ENCODE measurements around the gene RXRB. TPM values are rescaled to one million over a fixed set of nuclear protein-coding genes. Genes with fewer than 3 reads are reported as not detected.
"Not testable (repeated sequence)": the region's sequence is repeated elsewhere in the genome, so short reads cannot be mapped to it uniquely, and the experiment has no call there.

The RXRB gene
- total and polyA plus RNA-seq, 8 donors, result 20.1 to 68.3 (median 24.6) TPM

DNA sequence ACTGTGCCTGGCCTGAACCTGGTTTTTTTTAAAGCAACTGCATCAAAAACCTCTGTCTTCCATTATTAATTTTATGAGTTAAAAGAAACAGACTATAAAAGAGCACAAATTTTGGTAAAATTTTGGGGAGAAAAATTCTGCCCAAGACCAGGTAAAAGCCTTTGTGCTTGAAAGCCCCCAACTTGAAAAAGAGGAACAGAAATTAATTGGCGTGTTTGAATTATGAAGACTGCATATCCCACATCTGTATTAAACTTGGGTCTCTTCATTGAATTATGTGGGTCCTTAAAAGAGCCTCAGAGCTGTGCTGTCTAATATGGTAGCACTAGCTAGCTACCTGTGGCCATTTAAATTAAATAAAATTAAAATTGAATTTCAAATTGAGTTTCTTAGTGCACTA is 49.4 kb downstream of the RXRB start:
- Histone ChIP-seq H3K9me3 (no peaks in the 10 kb centered on the region), H3K27ac (no peak overlapping the region), H3K4me1 (no peaks in the 10 kb centered on the region), H3K36me3 (no peaks in the 10 kb centered on the region), H3K4me3 (no peak overlapping the region), H3K27me3 (peaks cover 0 to 3% (median 0%) of the 10 kb centered on the region in 4 donors)
- intact Hi-C loops (cut with DNase I), result no loop called here
- ATAC-seq (no peak), DNase-seq (no peak), FAIRE-seq (no peak)
- 57 to 91% methylated on average over 1 of the region's 1 CpG for WGBS, 2 donors
- TF ChIP-seq, protein P1, sequence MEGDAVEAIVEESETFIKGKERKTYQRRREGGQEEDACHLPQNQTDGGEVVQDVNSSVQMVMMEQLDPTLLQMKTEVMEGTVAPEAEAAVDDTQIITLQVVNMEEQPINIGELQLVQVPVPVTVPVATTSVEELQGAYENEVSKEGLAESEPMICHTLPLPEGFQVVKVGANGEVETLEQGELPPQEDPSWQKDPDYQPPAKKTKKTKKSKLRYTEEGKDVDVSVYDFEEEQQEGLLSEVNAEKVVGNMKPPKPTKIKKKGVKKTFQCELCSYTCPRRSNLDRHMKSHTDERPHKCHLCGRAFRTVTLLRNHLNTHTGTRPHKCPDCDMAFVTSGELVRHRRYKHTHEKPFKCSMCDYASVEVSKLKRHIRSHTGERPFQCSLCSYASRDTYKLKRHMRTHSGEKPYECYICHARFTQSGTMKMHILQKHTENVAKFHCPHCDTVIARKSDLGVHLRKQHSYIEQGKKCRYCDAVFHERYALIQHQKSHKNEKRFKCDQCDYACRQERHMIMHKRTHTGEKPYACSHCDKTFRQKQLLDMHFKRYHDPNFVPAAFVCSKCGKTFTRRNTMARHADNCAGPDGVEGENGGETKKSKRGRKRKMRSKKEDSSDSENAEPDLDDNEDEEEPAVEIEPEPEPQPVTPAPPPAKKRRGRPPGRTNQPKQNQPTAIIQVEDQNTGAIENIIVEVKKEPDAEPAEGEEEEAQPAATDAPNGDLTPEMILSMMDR (IDR thresholded peaks at IDR 0.05), result no peak

DNA sequence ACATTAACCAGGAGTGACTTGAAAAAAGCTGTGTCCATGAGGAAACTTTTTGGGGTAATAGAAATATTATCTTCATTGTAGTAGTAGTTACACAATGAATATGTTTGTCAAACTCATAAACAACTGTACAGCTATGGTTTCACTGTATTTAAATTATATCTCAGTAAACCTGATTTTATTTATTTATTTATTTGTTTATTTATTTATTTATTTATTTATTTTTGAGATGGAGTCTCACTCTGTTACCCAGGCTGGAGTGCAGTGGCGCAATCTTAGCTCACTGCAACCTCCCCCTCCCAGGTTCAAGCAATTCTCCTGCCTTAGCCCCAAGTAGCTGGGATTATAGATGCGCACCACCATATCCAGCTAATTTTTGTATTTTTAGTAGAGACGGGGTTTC is 49.9 kb downstream of the RXRB start:
- FAIRE-seq; H3K4me3 ChIP-seq; H3K9me3 ChIP-seq; ATAC-seq; H3K4me1 ChIP-seq; H3K27me3 ChIP-seq; H3K36me3 ChIP-seq; H3K27ac ChIP-seq; DNase-seq; intact Hi-C loops (cut with DNase I): not testable (repeated sequence)
- WGBS, 2 donors, result 73 to 96% methylated on average over 3 of the region's 3 CpGs

GRCh38 chr6:33147807-33148666 is 52.4 kb downstream of the RXRB start:
- ATAC-seq, result peak; percentile 46 to 85 (median 74)
- peak; percentile 80 for FAIRE-seq
- no peak for DNase-seq
- H3K9me3 ChIP-seq, result no peaks in the 10 kb centered on the region
- H3K4me1 ChIP-seq, result no peaks in the 10 kb centered on the region
- TF ChIP-seq, protein P1 (IDR thresholded peaks at IDR 0.05), result peak; percentile 35 to 74 (median 59)
- WGBS, 2 donors, result 39 to 46% methylated on average over 8 of the region's 8 CpGs
- intact Hi-C loops (cut with DNase I), result no loop called here
- H3K4me3 ChIP-seq, result no peak overlapping the region
- no peaks in the 10 kb centered on the region for H3K36me3 ChIP-seq
- H3K27ac ChIP-seq, result no peak overlapping the region
- no peaks in the 10 kb centered on the region for H3K27me3 ChIP-seq

- TF ChIP-seq, protein P1 (IDR thresholded peaks at IDR 0.05), result no peak
- Histone ChIP-seq H3K27ac (no peak overlapping the region), H3K4me1 (no peaks in the 10 kb centered on the region), H3K27me3 (no peaks in the 10 kb centered on the region), H3K9me3 (no peaks in the 10 kb centered on the region), H3K36me3 (no peaks in the 10 kb centered on the region), H3K4me3 (no peak overlapping the region)
- ATAC-seq (peak in 3 of 4 donors; percentile 66 to 80 (median 74)), DNase-seq (no peak), FAIRE-seq (no peak)
- WGBS, 2 donors, result 7 to 35% methylated on average over 1 of the region's 1 CpG
- intact Hi-C loops (cut with DNase I), result no loop called here
These were observed 56.1 kb downstream of the RXRB start for GRCh38 chr6:33144373-33144772.

Small RNAs within 50 kb of the gene (microRNA-seq; reads per million reads assigned to microRNA genes)
- gene MIR219A1, result 6.2 to 6.8 reads per million in 2 donors

Other genes with a start within 250 kb of the RXRB start
- 10 to 100 TPM in 4 of 6 donors, 1 to 10 TPM in 2; 6.8 to 72.9 (median 17.0) TPM for gene HLA-DMA, start 247.6 kb downstream of the RXRB start, total RNA-seq
- gene HLA-DMA, start 247.6 kb downstream of the RXRB start, polyA plus RNA-seq, result 10 to 100 TPM; 25.0 to 34.0 TPM
- gene BRD2, start 232.1 kb downstream of the RXRB start, total RNA-seq, result 10 to 100 TPM; 50.5 to 98.4 (median 80.2) TPM
- gene BRD2, start 232.1 kb downstream of the RXRB start, polyA plus RNA-seq, result 100 to 1,000 TPM in 1 of 2 donors, 10 to 100 TPM in 1; 94.3 to 128 TPM
- 10 to 100 TPM in 1 of 6 donors, 1 to 10 TPM in 3, under 1 TPM in 2; 0.60 to 16.5 (median 2.2) TPM for gene HLA-DOA, start 191.1 kb downstream of the RXRB start, total RNA-seq
- gene HLA-DOA, start 191.1 kb downstream of the RXRB start, polyA plus RNA-seq, result under 1 TPM; 0.38 to 0.46 TPM
- gene HLA-DPA1, start 127.0 kb downstream of the RXRB start, total RNA-seq, result 100 to 1,000 TPM in 1 of 6 donors, 10 to 100 TPM in 2, 1 to 10 TPM in 3; 8.7 to 162 (median 13.5) TPM
- gene HLA-DPA1, start 127.0 kb downstream of the RXRB start, polyA plus RNA-seq, result 1 to 10 TPM; 5.5 to 9.1 TPM
- gene HLA-DPB1, start 124.7 kb downstream of the RXRB start, total RNA-seq, result 100 to 1,000 TPM in 1 of 6 donors, 10 to 100 TPM in 5; 11.8 to 156 (median 23.3) TPM
- gene HLA-DPB1, start 124.7 kb downstream of the RXRB start, polyA plus RNA-seq, result 10 to 100 TPM; 16.7 to 20.8 TPM
- gene COL11A2, start 8.2 kb downstream of the RXRB start, total RNA-seq, result under 1 TPM; 0.15 to 0.75 (median 0.36) TPM
- gene COL11A2, start 8.2 kb downstream of the RXRB start, polyA plus RNA-seq, result 1 to 10 TPM; 2.9 to 3.1 TPM
- 10 to 100 TPM; 41.6 to 87.5 (median 64.5) TPM for gene SLC39A7, start 202 bp upstream of the RXRB start, total RNA-seq
- 100 to 1,000 TPM in 1 of 2 donors, 10 to 100 TPM in 1; 53.9 to 111 TPM for gene SLC39A7, start 202 bp upstream of the RXRB start, polyA plus RNA-seq
- gene HSD17B8, start 4.0 kb upstream of the RXRB start, total RNA-seq, result 10 to 100 TPM; 20.9 to 47.3 (median 31.4) TPM
- gene HSD17B8, start 4.0 kb upstream of the RXRB start, polyA plus RNA-seq, result 10 to 100 TPM; 36.2 to 47.4 TPM
- gene RING1, start 7.8 kb upstream of the RXRB start, total RNA-seq, result 10 to 100 TPM; 15.0 to 28.0 (median 20.1) TPM
- 10 to 100 TPM; 47.4 to 57.6 TPM for gene RING1, start 7.8 kb upstream of the RXRB start, polyA plus RNA-seq
- gene VPS52, start 71.2 kb upstream of the RXRB start, total RNA-seq, result 10 to 100 TPM; 23.2 to 37.5 (median 24.8) TPM
- gene VPS52, start 71.2 kb upstream of the RXRB start, polyA plus RNA-seq, result 10 to 100 TPM; 50.1 to 62.2 TPM
- 1,000 to 10,000 TPM; 1,052 to 2,464 (median 1,700) TPM for gene RPS18, start 71.4 kb upstream of the RXRB start, total RNA-seq
- 1,000 to 10,000 TPM; 2,817 to 3,510 TPM for gene RPS18, start 71.4 kb upstream of the RXRB start, polyA plus RNA-seq
- gene B3GALT4, start 76.5 kb upstream of the RXRB start, total RNA-seq, result 1 to 10 TPM; 2.1 to 5.4 (median 2.6) TPM
- gene B3GALT4, start 76.5 kb upstream of the RXRB start, polyA plus RNA-seq, result 1 to 10 TPM; 5.6 to 8.7 TPM
- 10 to 100 TPM; 17.7 to 28.8 (median 26.2) TPM for gene WDR46, start 88.6 kb upstream of the RXRB start, total RNA-seq
- gene WDR46, start 88.6 kb upstream of the RXRB start, polyA plus RNA-seq, result 10 to 100 TPM; 90.1 to 96.8 TPM
- gene PFDN6, start 88.9 kb upstream of the RXRB start, total RNA-seq, result 10 to 100 TPM in 5 of 6 donors, 1 to 10 TPM in 1; 9.7 to 19.9 (median 19.0) TPM
- 100 to 1,000 TPM in 1 of 2 donors, 10 to 100 TPM in 1; 76.2 to 119 TPM for gene PFDN6, start 88.9 kb upstream of the RXRB start, polyA plus RNA-seq
- gene RGL2, start 98.3 kb upstream of the RXRB start, total RNA-seq, result 10 to 100 TPM; 24.5 to 70.8 (median 30.2) TPM
- gene RGL2, start 98.3 kb upstream of the RXRB start, polyA plus RNA-seq, result 100 to 1,000 TPM in 1 of 2 donors, 10 to 100 TPM in 1; 87.3 to 121 TPM
- 100 to 1,000 TPM in 2 of 6 donors, 10 to 100 TPM in 4; 31.0 to 152 (median 41.2) TPM for gene TAPBP, start 113.4 kb upstream of the RXRB start, total RNA-seq
- 10 to 100 TPM; 28.0 to 60.6 TPM for gene TAPBP, start 113.4 kb upstream of the RXRB start, polyA plus RNA-seq
- 10 to 100 TPM in 2 of 6 donors, 1 to 10 TPM in 4; 6.7 to 13.1 (median 9.3) TPM for gene ZBTB22, start 117.1 kb upstream of the RXRB start, total RNA-seq
- gene ZBTB22, start 117.1 kb upstream of the RXRB start, polyA plus RNA-seq, result 10 to 100 TPM; 10.8 to 14.3 TPM
- gene DAXX, start 122.3 kb upstream of the RXRB start, total RNA-seq, result 10 to 100 TPM; 12.9 to 22.5 (median 15.6) TPM
- 10 to 100 TPM; 18.1 to 24.6 TPM for gene DAXX, start 122.3 kb upstream of the RXRB start, polyA plus RNA-seq
- 1 to 10 TPM in 1 of 6 donors, under 1 TPM in 5; 0.14 to 1.5 (median 0.52) TPM for gene KIFC1, start 191.2 kb upstream of the RXRB start, total RNA-seq
- gene KIFC1, start 191.2 kb upstream of the RXRB start, polyA plus RNA-seq, result under 1 TPM; 0.19 to 0.42 TPM
- gene PHF1, start 210.3 kb upstream of the RXRB start, total RNA-seq, result 10 to 100 TPM; 28.5 to 68.0 (median 47.2) TPM
- gene PHF1, start 210.3 kb upstream of the RXRB start, polyA plus RNA-seq, result 100 to 1,000 TPM; 143 to 192 TPM
- gene CUTA, start 217.4 kb upstream of the RXRB start, total RNA-seq, result 10 to 100 TPM; 65.0 to 99.6 (median 78.1) TPM
- 100 to 1,000 TPM in 1 of 2 donors, 10 to 100 TPM in 1; 96.7 to 204 TPM for gene CUTA, start 217.4 kb upstream of the RXRB start, polyA plus RNA-seq
- gene SYNGAP1, start 219.4 kb upstream of the RXRB start, total RNA-seq, result 10 to 100 TPM in 1 of 6 donors, 1 to 10 TPM in 5; 4.6 to 11.0 (median 5.6) TPM
- gene SYNGAP1, start 219.4 kb upstream of the RXRB start, polyA plus RNA-seq, result 10 to 100 TPM in 1 of 2 donors, 1 to 10 TPM in 1; 8.3 to 16.4 TPM